Thyroid gland (tissue), 4 donors: ENCODE measurements around the gene BOK.
"Not testable (repeated sequence)": the region's sequence is repeated elsewhere in the genome, so short reads cannot be mapped to it uniquely, and the experiment has no call there.

ENCODE experiments used
- CTCF ChIP-seq, 6 experiments: fragments of 200-600 bp in 3 of 6; fragments of 450-650 bp in 3 of 6; sonication (generic) in 3 of 6; IDR thresholded peaks; one replicate each; pipeline ENCODE4 v1.5.1; 2016 to 2019; ENCODE audit warnings: antibody characterized with exemption in 6 of 6, mild to moderate bottlenecking in 2 of 6, inconsistent platforms in 1 of 6, moderate library complexity in 1 of 6
- POLR2A ChIP-seq, 2 donors: fragments of 450-650 bp; IDR thresholded peaks; one replicate each; pipeline ENCODE4 v1.6.1; 2017; ENCODE audit warnings: antibody characterized with exemption in 2 of 2, mild to moderate bottlenecking in 2 of 2, moderate library complexity in 1 of 2

- not testable (repeated sequence) for TF ChIP-seq POLR2A, CTCF (IDR thresholded peaks at IDR 0.05)
Observed at GRCh38 chr2:241567266-241567665, 8.7 kb downstream of the BOK start.
